ENCODE measurements around the gene VKORC1. TPM values are rescaled to one million over a fixed set of nuclear protein-coding genes. Genes with fewer than 3 reads are reported as not detected.
A peak's percentile ranks its signal among the peaks of the same experiment; 100 is the strongest.
"Not testable (repeated sequence)": the region's sequence is repeated elsewhere in the genome, so short reads cannot be mapped to it uniquely, and the experiment has no call there.

Gene VKORC1
- total RNA-seq, 1 donor from 2014 or later: 71.8 TPM

GRCh38 chr16:31107465-31107867 is 12.9 kb upstream of the VKORC1 start:
- no peak for DNase-seq (ENCODE audit: low read depth in 2 of 2)

GRCh38 chr16:31106509-31107464 is 12.2 kb upstream of the VKORC1 start:
- DNase-seq (ENCODE audit: low read depth in 2 of 2): no peak

- peak; percentile 51 to 64 for DNase-seq (ENCODE audit: low read depth in 2 of 2)
Measured at GRCh38 chr16:31105677-31106213, 11.1 kb upstream of the VKORC1 start.

GRCh38 chr16:31100876-31101641 is 6.5 kb upstream of the VKORC1 start:
- not testable (repeated sequence) for DNase-seq (ENCODE audit: low read depth in 2 of 2)

- peak in 1 of 2 donors; percentile 33 for DNase-seq (ENCODE audit: low read depth in 2 of 2)
Measured at GRCh38 chr16:31099860-31100638, 5.5 kb upstream of the VKORC1 start.

- DNase-seq (ENCODE audit: low read depth in 2 of 2): no peak
Measured at GRCh38 chr16:31094088-31094423, 541 bp downstream of the VKORC1 start.

GRCh38 chr16:31093132-31093703 is 1.4 kb downstream of the VKORC1 start:
- peak in 1 of 2 donors; percentile 27 for DNase-seq (ENCODE audit: low read depth in 2 of 2)

GRCh38 chr16:31092330-31092729 is 2.3 kb downstream of the VKORC1 start:
- no peak for DNase-seq (ENCODE audit: low read depth in 2 of 2)

- DNase-seq (ENCODE audit: low read depth in 2 of 2): no peak
Measured at GRCh38 chr16:31090540-31090939, 4.1 kb downstream of the VKORC1 start.

- no peak for DNase-seq (ENCODE audit: low read depth in 2 of 2)
Measured at GRCh38 chr16:31089199-31089598, 5.4 kb downstream of the VKORC1 start.

GRCh38 chr16:31088459-31089183 is 6.0 kb downstream of the VKORC1 start, which contains the start of gene PRSS53:
PRSS53 (minus strand) TSS chr16:31088943; CDS start chr16:31088809, 134 bp downstream.
- no peak for DNase-seq (ENCODE audit: low read depth in 2 of 2)

- DNase-seq (ENCODE audit: low read depth in 2 of 2): no peak
Measured at GRCh38 chr16:31087971-31088370, 6.6 kb downstream of the VKORC1 start.

- DNase-seq (ENCODE audit: low read depth in 2 of 2): no peak
Measured at GRCh38 chr16:31087481-31087880, 7.1 kb downstream of the VKORC1 start.

GRCh38 chr16:31086629-31086906 is 8.0 kb downstream of the VKORC1 start:
- no peak for DNase-seq (ENCODE audit: low read depth in 2 of 2)

- DNase-seq (ENCODE audit: low read depth in 2 of 2): no peak
Measured at GRCh38 chr16:31085873-31086628, 8.5 kb downstream of the VKORC1 start.

- no peak for DNase-seq (ENCODE audit: low read depth in 2 of 2)
Measured at GRCh38 chr16:31085411-31085810, 9.2 kb downstream of the VKORC1 start.

- no peak for DNase-seq (ENCODE audit: low read depth in 2 of 2)
Measured at GRCh38 chr16:31084584-31085302, 9.9 kb downstream of the VKORC1 start.

GRCh38 chr16:31083981-31084380 is 10.6 kb downstream of the VKORC1 start:
- DNase-seq (ENCODE audit: low read depth in 2 of 2): no peak

GRCh38 chr16:31083556-31083955 is 11.0 kb downstream of the VKORC1 start:
- DNase-seq (ENCODE audit: low read depth in 2 of 2): no peak

All from lung microvascular endothelial cell (primary cell).